ENCODE results near the gene EPN1.

DNA sequence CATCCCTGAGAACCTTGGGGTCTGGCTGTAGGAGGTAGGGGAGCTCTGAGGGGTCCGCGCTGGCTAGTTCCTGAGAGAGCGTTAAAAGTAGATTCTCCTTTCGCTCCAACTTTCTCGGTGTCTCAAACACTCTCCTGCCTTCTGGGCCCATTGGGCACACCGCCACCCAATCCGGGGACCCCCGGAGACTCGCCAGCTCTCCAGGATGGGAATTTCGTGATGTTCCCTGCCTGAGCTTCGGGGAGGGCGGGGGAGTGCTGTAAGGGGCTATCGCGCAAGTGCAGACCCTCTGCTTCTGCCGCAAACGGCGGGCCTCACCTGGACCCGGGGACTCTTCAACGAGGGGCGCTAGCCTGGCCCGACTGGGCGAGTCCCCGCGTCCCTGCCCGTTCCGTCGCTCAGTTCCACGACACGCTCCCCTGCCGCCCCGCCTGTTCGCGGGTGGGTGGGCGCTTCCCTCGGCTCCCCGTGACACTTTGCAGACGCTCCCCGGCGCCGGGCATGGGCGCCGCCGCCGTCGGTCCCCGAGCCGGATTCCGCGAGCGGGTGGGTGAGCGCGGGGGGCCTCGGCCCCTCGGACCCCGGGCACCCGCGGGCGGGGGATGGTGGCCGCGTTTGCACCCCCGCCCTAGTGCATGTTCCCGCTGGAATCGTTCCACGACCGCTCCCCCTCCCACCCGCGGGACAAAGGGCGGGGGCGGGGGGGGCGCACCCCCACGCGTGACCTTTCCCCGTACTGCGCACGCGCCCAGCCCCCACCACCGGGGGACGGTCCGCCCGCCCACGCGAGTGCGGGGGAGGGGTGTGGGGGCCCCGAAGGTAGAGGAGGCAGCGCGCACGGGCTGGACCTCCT, 27.1 kb upstream of the EPN1 start, which contains the start of gene CCDC106:
- TF ChIP-seq POLR2A (IDR thresholded peaks at IDR 0.05) = no peak
- TF ChIP-seq, protein P1, sequence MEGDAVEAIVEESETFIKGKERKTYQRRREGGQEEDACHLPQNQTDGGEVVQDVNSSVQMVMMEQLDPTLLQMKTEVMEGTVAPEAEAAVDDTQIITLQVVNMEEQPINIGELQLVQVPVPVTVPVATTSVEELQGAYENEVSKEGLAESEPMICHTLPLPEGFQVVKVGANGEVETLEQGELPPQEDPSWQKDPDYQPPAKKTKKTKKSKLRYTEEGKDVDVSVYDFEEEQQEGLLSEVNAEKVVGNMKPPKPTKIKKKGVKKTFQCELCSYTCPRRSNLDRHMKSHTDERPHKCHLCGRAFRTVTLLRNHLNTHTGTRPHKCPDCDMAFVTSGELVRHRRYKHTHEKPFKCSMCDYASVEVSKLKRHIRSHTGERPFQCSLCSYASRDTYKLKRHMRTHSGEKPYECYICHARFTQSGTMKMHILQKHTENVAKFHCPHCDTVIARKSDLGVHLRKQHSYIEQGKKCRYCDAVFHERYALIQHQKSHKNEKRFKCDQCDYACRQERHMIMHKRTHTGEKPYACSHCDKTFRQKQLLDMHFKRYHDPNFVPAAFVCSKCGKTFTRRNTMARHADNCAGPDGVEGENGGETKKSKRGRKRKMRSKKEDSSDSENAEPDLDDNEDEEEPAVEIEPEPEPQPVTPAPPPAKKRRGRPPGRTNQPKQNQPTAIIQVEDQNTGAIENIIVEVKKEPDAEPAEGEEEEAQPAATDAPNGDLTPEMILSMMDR (IDR thresholded peaks at IDR 0.05 in 4 of 5, conservative IDR thresholded peaks at IDR 0.05 in 1 of 5) = peak in 1 of 5 experiments; percentile 8

Data from gastrocnemius medialis (tissue), 4 donors.